Activated T-helper 17 cell treated with anti-CD3 and anti-CD28 coated beads, Interleukin-2, amount 50 U/mL, for 72 hours (primary cell): ENCODE measurements around the gene CFL1. TPM values are rescaled to one million over a fixed set of nuclear protein-coding genes. Genes with fewer than 3 reads are reported as not detected.

ENCODE experiments used
- ATAC-seq: fragments of 150-1000 bp; cut with Tn5 transposase; replicated peaks from 2 replicates; pipeline ENCODE4 v1.10.0; 2021; ENCODE audit warnings: mild to moderate bottlenecking, moderate library complexity
- H3K27ac Mint-ChIP-seq: one replicate; pipeline ENCODE4 v1.8.0; 2022; ENCODE audit warnings: mixed read lengths
- H3K27me3 Mint-ChIP-seq: one replicate; pipeline ENCODE4 v1.8.0; 2022; ENCODE audit warnings: mixed read lengths
- H3K36me3 Mint-ChIP-seq: one replicate; pipeline ENCODE4 v1.8.0; 2022; ENCODE audit warnings: low read depth, mild to moderate bottlenecking, mixed read lengths
- H3K4me1 Mint-ChIP-seq: one replicate; pipeline ENCODE4 v1.8.0; 2022; ENCODE audit warnings: mixed read lengths
- H3K4me3 Mint-ChIP-seq: one replicate; pipeline ENCODE4 v1.8.0; 2022; ENCODE audit warnings: mild to moderate bottlenecking, mixed read lengths
- H3K9me3 Mint-ChIP-seq: one replicate; pipeline ENCODE4 v1.8.0; 2022; ENCODE audit warnings: mixed read lengths
- total RNA-seq, 2 donors: library from RNA; stranded (reverse); gene quantifications; one replicate each; pipeline ENCODE4 v1.2.3, GENCODE V29; 2022

CFL1 gene
- total RNA-seq, 2 donors from 2014 or later = 682 to 1,566 TPM

- Mint-ChIP-seq H3K27ac (no peak overlapping the region), H3K27me3 (peaks cover 18% of the 10 kb centered on the region), H3K36me3 (no peaks in the 10 kb centered on the region), H3K4me1 (no peaks in the 10 kb centered on the region), H3K4me3 (no peak overlapping the region), H3K9me3 (no peaks in the 10 kb centered on the region)
- no peak for ATAC-seq
Observed at GRCh38 chr11:65806979-65807378, 51.0 kb downstream of the CFL1 start.

Other genes starting within 250 kb of the CFL1 start
- 10 to 100 TPM; 64.9 to 83.2 TPM for gene MAP3K11, start 244.0 kb downstream of the CFL1 start, total RNA-seq
- 10 to 100 TPM; 20.8 to 39.1 TPM for gene PCNX3, start 242.4 kb downstream of the CFL1 start, total RNA-seq
- gene SIPA1, start 220.1 kb downstream of the CFL1 start, total RNA-seq = 100 to 1,000 TPM; 135 to 144 TPM
- gene RELA, start 195.3 kb downstream of the CFL1 start, total RNA-seq = 100 to 1,000 TPM in 1 of 2 donors, 10 to 100 TPM in 1; 82.5 to 150 TPM
- 10 to 100 TPM; 75.6 to 88.8 TPM for gene KAT5, start 145.9 kb downstream of the CFL1 start, total RNA-seq
- 10 to 100 TPM; 57.4 to 92.9 TPM for gene RNASEH2C, start 137.4 kb downstream of the CFL1 start, total RNA-seq
- gene AP5B1, start 77.2 kb downstream of the CFL1 start, total RNA-seq = 10 to 100 TPM; 17.2 to 21.9 TPM
- gene OVOL1, start 71.1 kb downstream of the CFL1 start, total RNA-seq = under 1 TPM in 1 of 2 donors, not detected in 1; 0.98 TPM
- gene SNX32, start 24.2 kb downstream of the CFL1 start, total RNA-seq = 1 to 10 TPM; 1.6 to 6.6 TPM
- gene MUS81, start 2.3 kb upstream of the CFL1 start, total RNA-seq = 10 to 100 TPM; 65.2 to 77.2 TPM
- 10 to 100 TPM; 11.5 to 76.3 TPM for gene EFEMP2, start 14.6 kb upstream of the CFL1 start, total RNA-seq
- gene CTSW, start 21.7 kb upstream of the CFL1 start, total RNA-seq = 10 to 100 TPM in 1 of 2 donors, 1 to 10 TPM in 1; 5.4 to 23.6 TPM
- gene FIBP, start 30.3 kb upstream of the CFL1 start, total RNA-seq = 100 to 1,000 TPM in 1 of 2 donors, 10 to 100 TPM in 1; 75.8 to 102 TPM
- 10 to 100 TPM; 21.0 to 37.2 TPM for gene CCDC85B, start 32.5 kb upstream of the CFL1 start, total RNA-seq
- gene FOSL1, start 42.2 kb upstream of the CFL1 start, total RNA-seq = 10 to 100 TPM; 18.7 to 24.8 TPM
- 10 to 100 TPM; 20.9 to 30.1 TPM for gene C11orf68, start 60.9 kb upstream of the CFL1 start, total RNA-seq
- gene DRAP1, start 61.2 kb upstream of the CFL1 start, total RNA-seq = 10 to 100 TPM; 85.3 to 94.5 TPM
- not detected for gene TSGA10IP, start 87.3 kb upstream of the CFL1 start, total RNA-seq
- 10 to 100 TPM; 44.7 to 51.3 TPM for gene SART1, start 103.6 kb upstream of the CFL1 start, total RNA-seq
- gene EIF1AD, start 144.0 kb upstream of the CFL1 start, total RNA-seq = 10 to 100 TPM; 47.6 to 66.3 TPM
- gene BANF1, start 144.3 kb upstream of the CFL1 start, total RNA-seq = 100 to 1,000 TPM; 158 to 245 TPM
- gene CST6, start 153.8 kb upstream of the CFL1 start, total RNA-seq = under 1 TPM in 1 of 2 donors, not detected in 1; 0.37 TPM
- gene CATSPER1, start 168.3 kb upstream of the CFL1 start, total RNA-seq = 1 to 10 TPM in 1 of 2 donors, not detected in 1; 2.1 TPM
- gene GAL3ST3, start 191.0 kb upstream of the CFL1 start, total RNA-seq = under 1 TPM in 1 of 2 donors, not detected in 1; 0.45 TPM
- gene SF3B2, start 194.2 kb upstream of the CFL1 start, total RNA-seq = 100 to 1,000 TPM; 201 to 237 TPM
- 100 to 1,000 TPM in 1 of 2 donors, 10 to 100 TPM in 1; 84.5 to 105 TPM for gene PACS1, start 212.1 kb upstream of the CFL1 start, total RNA-seq